GM18498 (cell line): ENCODE data around the gene HOXC9.

ENCODE experiments used
- ATAC-seq: cut with Tn5 transposase; IDR thresholded peaks from one replicate; pipeline ENCODE4 v1.9.1; 2021; ENCODE audit warnings: mild to moderate bottlenecking, moderate library complexity; ENCODE audit not compliant: unreplicated experiment

HOXC9 gene

GRCh38 chr12:54024581-54025305 lies 24.8 kb downstream of the HOXC9 start:
- no peak for ATAC-seq

- no peak for ATAC-seq
Measured at GRCh38 chr12:54025499-54026405, 25.8 kb downstream of the HOXC9 start.

GRCh38 chr12:54026640-54027441 lies 26.9 kb downstream of the HOXC9 start:
- ATAC-seq = no peak

GRCh38 chr12:54027442-54027786 lies 27.5 kb downstream of the HOXC9 start:
- no peak for ATAC-seq

- no peak for ATAC-seq
Measured at GRCh38 chr12:54028314-54029201, 28.6 kb downstream of the HOXC9 start, which contains the start of gene HOXC6. HOXC6 (plus strand) TSS chr12:54028440; CDS start chr12:54028522, 82 bp downstream.

- ATAC-seq = no peak
Measured at GRCh38 chr12:54029529-54030441, 29.8 kb downstream of the HOXC9 start.

- ATAC-seq = no peak
Measured at GRCh38 chr12:54030442-54030801, 30.5 kb downstream of the HOXC9 start.

GRCh38 chr12:54030889-54031471 lies 31.0 kb downstream of the HOXC9 start:
- ATAC-seq = no peak

GRCh38 chr12:54031480-54031879 lies 31.5 kb downstream of the HOXC9 start:
- ATAC-seq = no peak

GRCh38 chr12:54032086-54032619 lies 32.2 kb downstream of the HOXC9 start:
- no peak for ATAC-seq

GRCh38 chr12:54032627-54033100 lies 32.7 kb downstream of the HOXC9 start, which contains the start of gene HOXC5:
HOXC5 (plus strand) TSS chr12:54033050; CDS start chr12:54033123, 73 bp downstream.
- no peak for ATAC-seq

GRCh38 chr12:54033106-54033979 lies 33.4 kb downstream of the HOXC9 start:
- ATAC-seq = no peak

GRCh38 chr12:54033980-54034784 lies 34.2 kb downstream of the HOXC9 start:
- ATAC-seq = no peak

- ATAC-seq = no peak
Measured at GRCh38 chr12:54034785-54035310, 34.9 kb downstream of the HOXC9 start.

- ATAC-seq = no peak
Measured at GRCh38 chr12:54035568-54036264, 35.8 kb downstream of the HOXC9 start.
